Brain microvascular endothelial cell (primary cell): Measurements from ENCODE around the gene LRRK1.

ENCODE experiments used
- DNase-seq: peaks from one replicate; pipeline ENCODE4 v3.0.0-alpha.2; 2020
- H3K27ac ChIP-seq: fragments of 250-450 bp; sonication (Bioruptor Pico); 2 replicates; pipeline ENCODE4 v1.5.1; 2020; ENCODE audit warnings: mild to moderate bottlenecking, moderate library complexity
- H3K27me3 ChIP-seq: fragments of 250-450 bp; sonication (Bioruptor Pico); replicated peaks from 2 replicates; pipeline ENCODE4 v1.5.1; 2020; ENCODE audit warnings: mild to moderate bottlenecking
- H3K36me3 ChIP-seq: fragments of 250-450 bp; sonication (Bioruptor Pico); replicated peaks from 2 replicates; pipeline ENCODE4 v1.5.1; 2020; ENCODE audit warnings: mild to moderate bottlenecking
- H3K4me3 ChIP-seq: 2 replicates; pipeline ENCODE4 v1.5.1; 2011; ENCODE audit warnings: low read depth, mild to moderate bottlenecking, control low read depth, low read length, moderate library complexity
- CTCF ChIP-seq: IDR thresholded peaks from 2 replicates; pipeline ENCODE4 v1.5.1; 2011; ENCODE audit warnings: low read depth, mild to moderate bottlenecking, moderate library complexity, low read length, control low read depth, inconsistent platforms; ENCODE audit errors: missing control alignments
- in situ Hi-C: cut with HindIII; loops from 2 replicates; pipeline ENCODE4 v1.10.0; 2017; ENCODE audit warnings: low sequenced_read_pairs, low pct_ligation_motif_present

The LRRK1 gene

GRCh38 chr15:100928632-100929280, 9.6 kb downstream of the LRRK1 start:
- in situ Hi-C loops: no loop called here
- Histone ChIP-seq H3K4me3 (no peak overlapping the region), H3K36me3 (no peaks in the 10 kb centered on the region), H3K27me3 (no peaks in the 10 kb centered on the region), H3K27ac (no peak overlapping the region)
- no peak for TF ChIP-seq CTCF
- DNase-seq: no peak

GRCh38 chr15:100929641-100930042, 10.5 kb downstream of the LRRK1 start:
- H3K27ac ChIP-seq: no peak overlapping the region
- TF ChIP-seq CTCF: no peak

GRCh38 chr15:100930306-100930848, 11.2 kb downstream of the LRRK1 start:
- in situ Hi-C loops: no loop called here
- TF ChIP-seq CTCF: no peak
- Histone ChIP-seq H3K4me3 (no peak overlapping the region), H3K27ac (no peak overlapping the region), H3K36me3 (no peaks in the 10 kb centered on the region), H3K27me3 (no peaks in the 10 kb centered on the region)
- DNase-seq: no peak

More at GRCh38 chr15:100929641-100930042, 10.5 kb downstream of the LRRK1 start:
- no peak for DNase-seq
- in situ Hi-C loops: no loop called here
- Histone ChIP-seq H3K36me3 (no peaks in the 10 kb centered on the region), H3K27me3 (no peaks in the 10 kb centered on the region), H3K4me3 (no peak overlapping the region)

- no peak overlapping the region for H3K27ac ChIP-seq
Measured at GRCh38 chr15:100931143-100931890, 12.2 kb downstream of the LRRK1 start.

GRCh38 chr15:100932676-100933348, 13.7 kb downstream of the LRRK1 start:
- no peak for TF ChIP-seq CTCF
- no peak overlapping the region for H3K4me3 ChIP-seq
- in situ Hi-C loops: no loop called here
- no peak for DNase-seq
- no peaks in the 10 kb centered on the region for H3K27me3 ChIP-seq
- no peaks in the 10 kb centered on the region for H3K36me3 ChIP-seq
- H3K27ac ChIP-seq: no peak overlapping the region

More at GRCh38 chr15:100931143-100931890, 12.2 kb downstream of the LRRK1 start:
- H3K4me3 ChIP-seq: no peak overlapping the region
- in situ Hi-C loops: no loop called here
- no peak for DNase-seq
- H3K27me3 ChIP-seq: no peaks in the 10 kb centered on the region
- no peak for TF ChIP-seq CTCF
- no peaks in the 10 kb centered on the region for H3K36me3 ChIP-seq
